ENCODE data around the gene ZBTB45. TPM values are rescaled to one million over a fixed set of nuclear protein-coding genes. Genes with fewer than 3 reads are reported as not detected.

Gene ZBTB45
- 11.7 TPM for polyA plus RNA-seq (2013, experiment 1 of 2; ENCODE audit: insufficient read length)
- 11.8 TPM for polyA plus RNA-seq (2013, experiment 2 of 2; ENCODE audit: insufficient read length)

- peak; percentile 98 for DNase-seq
Measured at GRCh38 chr19:58519355-58520256, at the start of gene ZBTB45. Gene ZBTB45, minus strand, starts transcription at chr19:58519810. Its CDS starts 2,137 bp downstream, at chr19:58517673.

DNA sequence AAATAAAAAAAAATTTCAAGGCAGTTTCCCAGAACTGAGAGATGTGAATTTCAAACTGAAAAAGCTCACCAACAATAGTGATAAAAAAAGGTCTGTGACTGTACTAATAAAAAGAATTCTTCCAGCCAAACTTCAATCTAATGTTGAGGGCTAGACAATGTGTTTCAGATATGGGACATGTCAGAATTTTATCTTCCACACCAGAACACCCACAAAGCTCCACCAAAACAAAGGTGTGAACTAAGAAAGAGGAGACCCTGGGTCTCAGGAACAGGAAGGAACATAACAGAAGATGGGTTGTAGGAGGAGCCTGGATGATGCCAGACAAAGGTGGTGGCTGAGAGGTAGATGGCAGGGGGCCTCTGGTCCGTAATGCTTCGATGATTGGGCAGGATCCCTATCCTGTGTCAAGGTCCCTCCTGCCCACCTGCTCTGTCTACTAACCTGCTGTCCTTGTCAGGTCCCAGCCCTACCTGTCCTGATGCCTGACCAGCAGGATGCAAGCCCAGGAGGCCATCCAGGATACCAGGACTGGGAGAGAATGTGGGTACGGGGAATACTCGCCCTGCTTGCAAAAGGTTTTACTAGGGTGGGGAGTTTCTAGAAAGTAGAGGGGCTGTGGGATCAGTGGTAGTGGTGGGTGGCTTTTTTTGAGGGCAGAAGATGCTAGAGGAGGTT lies 49.0 kb upstream of the ZBTB45 start:
- DNase-seq, result no peak

GRCh38 chr19:58566989-58567388 lies 47.4 kb upstream of the ZBTB45 start:
- DNase-seq, result no peak

- no peak for DNase-seq
Measured at GRCh38 chr19:58563823-58564222, 44.2 kb upstream of the ZBTB45 start.

DNA sequence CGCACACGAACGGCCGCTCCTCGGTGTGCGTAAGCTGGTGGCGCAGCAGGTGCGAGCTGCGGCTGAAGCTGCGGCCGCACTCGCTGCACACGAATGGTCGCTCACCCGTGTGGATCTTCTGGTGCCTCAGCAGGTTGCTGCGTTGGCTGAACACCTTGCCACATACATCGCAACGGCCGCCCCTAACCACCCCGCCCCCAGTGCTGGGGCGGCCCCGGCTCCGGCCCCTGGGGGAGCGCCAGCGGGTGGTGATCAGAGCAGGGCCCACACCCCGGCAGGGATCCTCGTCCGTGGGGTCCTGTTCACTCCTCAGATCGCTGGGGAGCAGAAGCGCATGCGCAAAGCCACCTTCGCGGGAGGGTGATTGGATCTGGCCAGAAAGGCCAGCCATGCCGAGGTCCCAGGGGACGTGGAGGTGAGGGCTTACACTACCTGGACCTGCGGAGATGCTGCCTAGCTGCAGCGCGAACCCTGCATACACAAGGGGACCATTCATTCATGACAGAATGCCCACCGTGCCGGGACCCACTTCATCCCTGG lies 43.5 kb upstream of the ZBTB45 start:
- no peak for DNase-seq

- DNase-seq, result peak; percentile 17
Measured at GRCh38 chr19:58562122-58563033, 42.8 kb upstream of the ZBTB45 start.

DNA sequence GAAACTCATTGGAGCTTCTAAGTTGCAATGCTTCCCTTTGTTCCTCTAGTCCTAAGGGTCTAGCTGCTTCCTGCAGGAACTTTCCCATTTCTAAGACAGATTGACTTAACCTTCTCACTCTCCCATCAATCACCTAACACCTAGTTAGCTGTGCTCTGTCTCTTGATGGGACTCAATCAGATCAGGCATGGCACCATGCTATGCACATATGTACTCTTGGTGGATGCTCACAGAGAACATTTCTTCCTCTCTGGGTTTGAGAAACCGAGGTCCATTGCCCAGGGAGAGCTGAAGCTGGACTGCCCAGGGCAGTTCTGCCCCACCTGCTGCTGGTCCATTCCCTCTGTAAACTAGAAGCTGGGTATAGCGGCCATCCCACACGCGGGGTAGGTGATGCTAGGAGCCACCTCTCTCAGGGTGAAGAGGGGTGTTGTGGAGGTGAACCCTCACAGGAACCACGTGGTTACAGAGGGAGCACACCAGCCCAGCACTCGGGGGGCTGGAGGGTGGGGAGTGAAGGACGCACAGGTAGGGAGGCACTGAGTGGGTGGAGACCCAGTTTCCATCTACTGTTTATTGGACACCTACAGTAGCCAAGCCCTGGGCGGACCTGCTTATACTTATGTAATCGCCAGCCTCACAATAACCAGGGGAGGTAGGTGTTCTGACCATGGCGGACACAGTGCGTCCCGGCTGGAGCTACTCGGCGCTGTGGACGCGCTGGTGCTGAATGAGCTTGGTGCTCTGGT lies 41.9 kb upstream of the ZBTB45 start:
- DNase-seq, result no peak

DNA sequence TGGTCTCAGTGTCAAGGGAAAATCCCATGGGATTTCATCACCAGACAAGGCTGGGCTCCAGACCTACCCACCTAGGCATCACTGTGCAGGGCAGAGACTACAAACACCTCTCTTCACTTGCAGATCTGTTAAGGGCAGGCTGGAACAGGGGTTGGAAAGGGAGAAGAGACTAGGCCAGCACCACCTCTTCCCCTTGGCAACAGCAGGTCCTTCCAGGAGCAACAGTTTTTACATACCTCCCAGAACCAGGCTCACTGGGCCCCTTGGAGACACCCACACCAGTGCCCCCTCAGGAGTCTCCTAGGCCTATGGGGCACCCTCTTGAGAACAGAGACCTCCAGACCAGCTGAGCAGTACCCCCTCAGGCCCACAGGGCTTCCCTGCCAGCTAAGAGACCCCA lies 41.3 kb upstream of the ZBTB45 start:
- DNase-seq, result no peak

DNA sequence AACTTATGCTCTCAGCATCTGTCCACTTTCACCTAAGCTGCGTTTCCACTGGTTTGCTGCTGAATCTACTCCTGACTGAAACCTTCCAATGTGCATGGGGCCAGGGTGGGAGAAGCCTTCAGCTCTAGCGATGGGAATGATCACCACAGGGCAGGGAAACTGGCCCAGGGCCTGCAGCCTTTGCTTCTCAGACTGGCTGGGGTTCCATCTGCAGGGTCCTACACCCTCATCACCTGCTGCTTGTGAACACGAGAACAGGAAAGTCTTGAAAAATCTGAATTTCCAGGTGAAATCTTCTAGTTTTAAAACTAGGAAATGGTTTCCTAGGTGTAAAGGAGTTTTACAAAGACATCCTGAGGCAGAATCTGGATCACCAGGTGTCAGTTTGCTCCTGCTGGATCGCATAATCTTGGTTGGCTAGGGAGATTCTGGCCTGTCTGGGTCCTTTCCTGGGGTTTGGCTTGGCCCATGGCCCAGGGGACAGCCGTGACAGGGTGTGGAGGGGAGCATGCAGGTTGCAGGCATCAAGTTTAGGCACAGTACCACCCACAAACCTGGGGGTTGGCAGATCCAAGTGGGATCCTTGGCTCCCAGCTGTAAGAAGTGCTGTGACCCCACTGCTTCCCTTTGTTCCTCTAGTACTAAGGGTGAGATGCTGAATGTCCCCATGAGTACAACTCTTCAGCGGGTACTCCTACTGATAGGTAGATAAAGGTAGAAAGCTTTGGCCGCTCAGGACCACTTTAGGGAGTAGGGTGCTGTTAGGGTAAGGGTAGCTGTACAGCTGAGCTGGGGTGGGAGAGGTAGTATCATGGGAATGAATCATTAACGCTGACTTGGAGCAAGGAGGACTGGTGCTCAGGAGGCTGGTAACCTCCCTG lies 40.6 kb upstream of the ZBTB45 start:
- no peak for DNase-seq

- DNase-seq, result peak; percentile 93
Measured at GRCh38 chr19:58559275-58560006, 39.8 kb upstream of the ZBTB45 start.

GRCh38 chr19:58558623-58559274 lies 39.1 kb upstream of the ZBTB45 start:
- DNase-seq, result peak; percentile 99

- no peak for DNase-seq
Measured at GRCh38 chr19:58558066-58558622, 38.5 kb upstream of the ZBTB45 start, which contains the start of gene UBE2M. Gene UBE2M, minus strand, starts transcription at chr19:58558611. Its CDS starts 230 bp downstream, at chr19:58558381.

GRCh38 chr19:58557221-58558065 lies 37.8 kb upstream of the ZBTB45 start:
- no peak for DNase-seq

- no peak for DNase-seq
Measured at GRCh38 chr19:58556622-58557220, 37.1 kb upstream of the ZBTB45 start.

DNA sequence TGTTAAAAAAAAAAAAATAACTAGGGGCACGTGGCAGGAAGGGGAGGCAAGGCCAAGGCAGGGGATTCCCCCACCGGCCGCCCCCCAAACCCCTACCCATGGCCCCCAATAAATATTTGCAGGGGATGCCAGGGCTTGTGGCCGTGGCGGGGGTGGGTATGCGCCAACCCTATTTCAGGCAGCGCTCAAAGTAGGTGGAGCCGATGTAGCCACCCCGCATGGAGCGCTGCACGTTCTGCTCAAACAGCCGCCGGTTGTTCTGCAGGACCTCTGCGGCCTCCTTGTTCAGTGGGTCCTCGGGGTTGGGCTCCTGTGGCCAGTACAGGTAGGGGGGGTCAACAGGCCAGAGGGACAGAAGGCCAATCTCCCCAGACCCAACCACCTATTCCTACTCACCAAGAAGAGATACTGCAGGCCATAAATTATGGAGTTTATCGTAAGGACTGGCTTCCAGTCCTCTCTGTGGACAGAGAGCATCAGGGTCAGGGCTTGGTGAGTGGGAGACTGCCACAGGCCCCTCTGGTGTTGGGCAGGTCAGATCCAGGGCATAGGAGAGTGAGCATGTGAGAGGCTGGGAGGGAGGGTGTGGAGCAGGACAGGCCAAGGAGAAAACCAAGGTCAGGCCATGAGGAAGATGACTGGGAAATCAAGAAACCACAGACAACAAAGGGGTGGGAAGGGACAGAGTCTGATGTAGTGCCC lies 36.5 kb upstream of the ZBTB45 start:
- no peak for DNase-seq

DNA sequence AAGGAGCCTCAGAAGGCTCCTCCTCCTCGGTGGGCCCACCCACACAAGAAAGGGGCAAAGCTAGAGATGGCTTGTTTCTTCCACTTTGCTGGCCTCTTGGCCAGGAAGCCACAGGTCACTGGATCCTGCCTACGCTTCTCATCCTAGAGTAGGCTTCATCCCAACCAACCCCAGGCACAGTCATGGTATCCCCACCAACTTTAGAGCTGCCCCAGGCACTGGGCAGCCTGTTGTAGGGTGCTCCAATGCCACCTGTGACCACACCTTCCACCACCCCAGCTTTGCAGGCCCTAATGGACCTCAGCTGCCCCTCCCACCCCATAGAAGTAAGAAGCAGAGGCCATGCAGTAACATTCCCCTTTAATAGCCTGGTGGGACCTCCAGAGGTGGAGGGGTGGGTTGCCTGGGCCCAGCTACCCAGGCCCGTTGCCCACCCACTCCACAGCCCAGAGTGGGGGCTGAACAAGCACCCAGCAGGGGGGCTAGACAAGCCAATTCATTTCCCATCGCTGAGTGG lies 35.8 kb upstream of the ZBTB45 start:
- no peak for DNase-seq

All from fibroblast of skin of scalp (primary cell).